SK-N-SH treated with all-trans-retinoic acid at 6 μM for 48 hours (cell line): ENCODE data around the gene ARSG.

Experiments used
- ARNTL ChIP-seq: fragments of 450-650 bp; formaldehyde crosslinking; IDR thresholded peaks from 2 replicates; pipeline ENCODE4 v1.5.0; 2020; ENCODE audit warnings: low read depth, mild to moderate bottlenecking, moderate library complexity, borderline replicate concordance
- BACH2 ChIP-seq: fragments of 250-450 bp; sonication (Bioruptor Pico); IDR thresholded peaks from 2 replicates; pipeline ENCODE4 v1.9.0; 2021; ENCODE audit warnings: mild to moderate bottlenecking, borderline replicate concordance
- GLIS3 ChIP-seq: fragments of 250-450 bp; sonication (Bioruptor Pico); IDR thresholded peaks from 2 replicates; pipeline ENCODE4 v1.5.0; 2020; ENCODE audit warnings: mild to moderate bottlenecking, moderate library complexity
- PATZ1 ChIP-seq: fragments of 250-450 bp; sonication (Bioruptor Pico); IDR thresholded peaks from 2 replicates; pipeline ENCODE4 v1.8.0; 2020; ENCODE audit warnings: mild to moderate bottlenecking, moderate library complexity, borderline replicate concordance
- POU6F1 ChIP-seq: fragments of 250-450 bp; sonication (Bioruptor Pico); IDR thresholded peaks from 2 replicates; pipeline ENCODE4 v1.8.0; 2021; ENCODE audit warnings: low read depth, mild to moderate bottlenecking, moderate library complexity, borderline replicate concordance
- PPARA ChIP-seq: fragments of 250-450 bp; sonication (Bioruptor Pico); IDR thresholded peaks from 2 replicates; pipeline ENCODE4 v1.5.0; 2020; ENCODE audit warnings: mild to moderate bottlenecking, borderline replicate concordance
- SNAI2 ChIP-seq: fragments of 250-450 bp; sonication (Bioruptor Pico); IDR thresholded peaks from 2 replicates; pipeline ENCODE4 v1.5.0; 2020; ENCODE audit warnings: mild to moderate bottlenecking, moderate library complexity
- TOX ChIP-seq: fragments of 250-450 bp; sonication (Bioruptor Pico); IDR thresholded peaks from 2 replicates; pipeline ENCODE4 v1.8.0; 2021; ENCODE audit warnings: mild to moderate bottlenecking, moderate library complexity, borderline replicate concordance
- ZFP3 ChIP-seq: fragments of 250-450 bp; sonication (Bioruptor Pico); IDR thresholded peaks from 2 replicates; pipeline ENCODE4 v1.5.0; 2020; ENCODE audit warnings: mild to moderate bottlenecking, moderate library complexity
- ZFP30 ChIP-seq: fragments of 450-650 bp; formaldehyde crosslinking; IDR thresholded peaks from 2 replicates; pipeline ENCODE4 v1.5.0; 2022; ENCODE audit warnings: mild to moderate bottlenecking, moderate library complexity
- ZNF8 ChIP-seq: fragments of 450-650 bp; formaldehyde crosslinking; IDR thresholded peaks from 2 replicates; pipeline ENCODE4 v1.5.0; 2020; ENCODE audit warnings: mild to moderate bottlenecking, moderate library complexity
- TF ChIP-seq, protein P1 (sequence below): fragments of 250-450 bp; sonication (Bioruptor Pico); IDR thresholded peaks from 2 replicates; pipeline ENCODE4 v1.5.1; 2020; ENCODE audit warnings: low read depth, mild to moderate bottlenecking, moderate library complexity

DNA sequence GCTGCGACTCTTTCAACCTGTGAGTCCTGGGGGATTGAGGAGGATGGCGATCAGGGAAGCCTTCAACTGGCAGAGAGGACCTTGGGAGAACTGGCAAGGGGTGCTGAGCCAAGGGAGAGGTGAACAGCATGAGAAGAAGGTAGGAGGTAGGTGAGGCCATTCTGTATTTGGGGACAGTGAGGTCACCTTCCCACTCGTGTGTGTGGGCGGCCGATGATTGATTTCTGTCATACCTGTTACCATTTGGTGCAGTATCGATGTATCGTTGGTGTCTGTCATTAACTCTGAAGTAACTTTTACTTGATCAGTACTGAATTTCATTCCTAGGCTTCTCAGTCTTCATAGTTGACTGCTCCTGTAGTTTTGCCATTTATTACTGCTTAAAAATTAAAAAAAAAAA lies 3.8 kb downstream of the ARSG start:
- TF ChIP-seq TOX (CRISPR knock-in tag) (no peak), PPARA (CRISPR knock-in tag) (no peak), BACH2 (CRISPR knock-in tag) (no peak), GLIS3 (CRISPR knock-in tag) (no peak), POU6F1 (CRISPR knock-in tag) (no peak), PATZ1 (CRISPR knock-in tag) (no peak), ARNTL (CRISPR knock-in tag) (no peak), ZFP3 (CRISPR knock-in tag) (no peak), ZNF8 (no peak), ZFP30 (CRISPR knock-in tag) (no peak), SNAI2 (no peak)
- TF ChIP-seq, protein P1, sequence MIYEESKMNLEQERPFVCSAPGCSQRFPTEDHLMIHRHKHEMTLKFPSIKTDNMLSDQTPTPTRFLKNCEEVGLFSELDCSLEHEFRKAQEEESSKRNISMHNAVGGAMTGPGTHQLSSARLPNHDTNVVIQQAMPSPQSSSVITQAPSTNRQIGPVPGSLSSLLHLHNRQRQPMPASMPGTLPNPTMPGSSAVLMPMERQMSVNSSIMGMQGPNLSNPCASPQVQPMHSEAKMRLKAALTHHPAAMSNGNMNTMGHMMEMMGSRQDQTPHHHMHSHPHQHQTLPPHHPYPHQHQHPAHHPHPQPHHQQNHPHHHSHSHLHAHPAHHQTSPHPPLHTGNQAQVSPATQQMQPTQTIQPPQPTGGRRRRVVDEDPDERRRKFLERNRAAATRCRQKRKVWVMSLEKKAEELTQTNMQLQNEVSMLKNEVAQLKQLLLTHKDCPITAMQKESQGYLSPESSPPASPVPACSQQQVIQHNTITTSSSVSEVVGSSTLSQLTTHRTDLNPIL (CRISPR knock-in tag): no peak
